ENCODE measurements around the gene TMSB15B.
"Not testable (repeated sequence)": the region's sequence is repeated elsewhere in the genome, so short reads cannot be mapped to it uniquely, and the experiment has no call there.

GRCh38 chrX:103960599-103960998, 1.8 kb upstream of the TMSB15B start:
- TF ChIP-seq, protein P1, sequence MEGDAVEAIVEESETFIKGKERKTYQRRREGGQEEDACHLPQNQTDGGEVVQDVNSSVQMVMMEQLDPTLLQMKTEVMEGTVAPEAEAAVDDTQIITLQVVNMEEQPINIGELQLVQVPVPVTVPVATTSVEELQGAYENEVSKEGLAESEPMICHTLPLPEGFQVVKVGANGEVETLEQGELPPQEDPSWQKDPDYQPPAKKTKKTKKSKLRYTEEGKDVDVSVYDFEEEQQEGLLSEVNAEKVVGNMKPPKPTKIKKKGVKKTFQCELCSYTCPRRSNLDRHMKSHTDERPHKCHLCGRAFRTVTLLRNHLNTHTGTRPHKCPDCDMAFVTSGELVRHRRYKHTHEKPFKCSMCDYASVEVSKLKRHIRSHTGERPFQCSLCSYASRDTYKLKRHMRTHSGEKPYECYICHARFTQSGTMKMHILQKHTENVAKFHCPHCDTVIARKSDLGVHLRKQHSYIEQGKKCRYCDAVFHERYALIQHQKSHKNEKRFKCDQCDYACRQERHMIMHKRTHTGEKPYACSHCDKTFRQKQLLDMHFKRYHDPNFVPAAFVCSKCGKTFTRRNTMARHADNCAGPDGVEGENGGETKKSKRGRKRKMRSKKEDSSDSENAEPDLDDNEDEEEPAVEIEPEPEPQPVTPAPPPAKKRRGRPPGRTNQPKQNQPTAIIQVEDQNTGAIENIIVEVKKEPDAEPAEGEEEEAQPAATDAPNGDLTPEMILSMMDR (conservative IDR thresholded peaks at IDR 0.05; ENCODE audit: low read length) = not testable (repeated sequence)
- not testable (repeated sequence) for TF ChIP-seq EZH2phosphoT487 (IDR thresholded peaks at IDR 0.05; ENCODE audit: borderline replicate concordance, low read depth, low read length)

Data from OCI-LY7 (cell line).